NCI-H2196 (cell line): Measurements from ENCODE around the gene MARCHF5.
"Not testable (repeated sequence)": the region's sequence is repeated elsewhere in the genome, so short reads cannot be mapped to it uniquely, and the experiment has no call there.

ENCODE experiments used
- DNase-seq: peaks from one replicate; lab custom pipeline; 2025; ENCODE audit not compliant: unreplicated experiment; lab: John Stamatoyannopoulos, UW

Gene MARCHF5

GRCh38 chr10:92304061-92304460, 13.1 kb downstream of the MARCHF5 start:
- DNase-seq = no peak

- DNase-seq = no peak
Measured at GRCh38 chr10:92305133-92306072, 14.4 kb downstream of the MARCHF5 start.

- DNase-seq = no peak
Measured at GRCh38 chr10:92309272-92309671, 18.3 kb downstream of the MARCHF5 start.

- no peak for DNase-seq
Measured at GRCh38 chr10:92313750-92314149, 22.8 kb downstream of the MARCHF5 start.

- DNase-seq = no peak
Measured at GRCh38 chr10:92316610-92317009, 25.6 kb downstream of the MARCHF5 start.

GRCh38 chr10:92323079-92323478, 32.1 kb downstream of the MARCHF5 start:
- DNase-seq = no peak

GRCh38 chr10:92327445-92328433, 36.8 kb downstream of the MARCHF5 start:
- DNase-seq = no peak

GRCh38 chr10:92328993-92329392, 38.0 kb downstream of the MARCHF5 start:
- DNase-seq = no peak

GRCh38 chr10:92329927-92330326, 39.0 kb downstream of the MARCHF5 start:
- not testable (repeated sequence) for DNase-seq

GRCh38 chr10:92342796-92343195, 51.8 kb downstream of the MARCHF5 start:
- DNase-seq = no peak

- not testable (repeated sequence) for DNase-seq
Measured at GRCh38 chr10:92345575-92345974, 54.6 kb downstream of the MARCHF5 start.

GRCh38 chr10:92347035-92347676, 56.2 kb downstream of the MARCHF5 start:
- DNase-seq = not testable (repeated sequence)

- DNase-seq = no peak
Measured at GRCh38 chr10:92350411-92350810, 59.4 kb downstream of the MARCHF5 start.

GRCh38 chr10:92354587-92354986, 63.6 kb downstream of the MARCHF5 start:
- DNase-seq = no peak

- no peak for DNase-seq
Measured at GRCh38 chr10:92356041-92356440, 65.1 kb downstream of the MARCHF5 start.

- no peak for DNase-seq
Measured at GRCh38 chr10:92363498-92363897, 72.5 kb downstream of the MARCHF5 start.

GRCh38 chr10:92366412-92367021, 75.5 kb downstream of the MARCHF5 start:
- no peak for DNase-seq

GRCh38 chr10:92377962-92378361, 87.0 kb downstream of the MARCHF5 start:
- no peak for DNase-seq

- DNase-seq = no peak
Measured at GRCh38 chr10:92381543-92381954, 90.6 kb downstream of the MARCHF5 start.

- DNase-seq = no peak
Measured at GRCh38 chr10:92382631-92383030, 91.7 kb downstream of the MARCHF5 start.

GRCh38 chr10:92384741-92385140, 93.8 kb downstream of the MARCHF5 start:
- DNase-seq = no peak
